Measurements from ENCODE around the gene TNS2. TPM values are rescaled to one million over a fixed set of nuclear protein-coding genes. Genes with fewer than 3 reads are reported as not detected.

Gene TNS2
- polyA plus RNA-seq, 1 of the 3 experiments (the other 2 are of a cell fraction): 50.0 TPM

- TF ChIP-seq SIN3A (IDR thresholded peaks at IDR 0.05; ENCODE audit: borderline replicate concordance, low read depth, low read length) (no peak), CHD2 (IDR thresholded peaks at IDR 0.05; ENCODE audit: low read length, partially characterized antibody) (no peak)
Measured at GRCh38 chr12:53054112-53054878, 4.4 kb downstream of the TNS2 start (continued).

GRCh38 chr12:53055471-53056266 lies 5.8 kb downstream of the TNS2 start:
- Histone ChIP-seq H3F3A (replicated peaks; ENCODE audit: insufficient read depth) (peaks cover 18% of the 10 kb centered on the region), H3K27ac (ENCODE audit: low read depth in 2 of 2, low read length in 1 of 2) (no peak overlapping the region), H3K9me2 (no peaks in the 10 kb centered on the region), H3K27me3 (ENCODE audit: insufficient read depth) (no peaks in the 10 kb centered on the region), H3K4me3 (ENCODE audit: low read depth in 2 of 2, low read length in 1 of 2) (no peak overlapping the region), H4K20me1 (ENCODE audit: insufficient read depth) (no peaks in the 10 kb centered on the region), H3K9ac (no peak overlapping the region), H3K36me3 (replicated peaks in 1 of 2; ENCODE audit: control insufficient read depth in 1 of 2, insufficient read depth in 2 of 2, low read length in 1 of 2) (peaks cover 19 to 27% of the 10 kb centered on the region in 2 experiments), H2AFZ (ENCODE audit: low read depth) (no peak overlapping the region), H3K4me2 (no peak overlapping the region), H3K79me2 (ENCODE audit: insufficient read depth) (peaks cover 11% of the 10 kb centered on the region), H3K9me3 (no peaks in the 10 kb centered on the region), H3K4me1 (ENCODE audit: control insufficient read depth in 1 of 2, insufficient read depth in 2 of 2, low read depth in 1 of 2, low read length in 1 of 2) (peaks cover 20 to 36% of the 10 kb centered on the region in 2 experiments; a peak in 3 of 4 replicates)
- CTCF ChIA-PET: interaction anchor here (0.9 to 14.5 kb wide), 7 partner anchors 8 to 142 kb away, joined by 3 to 385 read pairs (median 12); partner anchors contain the start of genes IGFBP6, SOAT2 and SPRYD3
- DNase-seq: no peak
- POLR2A ChIA-PET: interaction anchor here (2.1 kb wide), 1 partner anchor 24 kb away, joined by 9 read pairs; the partner anchor contains the start of gene SPRYD3
- no peak for TF ChIP-seq JUND (IDR thresholded peaks at IDR 0.05)
- TF ChIP-seq EP300 (IDR thresholded peaks at IDR 0.05; ENCODE audit: borderline replicate concordance in 1 of 2, low read depth in 1 of 2, low read length in 1 of 2): no peak
- no peak for TF ChIP-seq EZH2phosphoT487 (IDR thresholded peaks at IDR 0.05; ENCODE audit: borderline replicate concordance, low read depth)
- no peak for TF ChIP-seq GABPA (IDR thresholded peaks at IDR 0.05; ENCODE audit: low read depth)
- TF ChIP-seq, protein P1, sequence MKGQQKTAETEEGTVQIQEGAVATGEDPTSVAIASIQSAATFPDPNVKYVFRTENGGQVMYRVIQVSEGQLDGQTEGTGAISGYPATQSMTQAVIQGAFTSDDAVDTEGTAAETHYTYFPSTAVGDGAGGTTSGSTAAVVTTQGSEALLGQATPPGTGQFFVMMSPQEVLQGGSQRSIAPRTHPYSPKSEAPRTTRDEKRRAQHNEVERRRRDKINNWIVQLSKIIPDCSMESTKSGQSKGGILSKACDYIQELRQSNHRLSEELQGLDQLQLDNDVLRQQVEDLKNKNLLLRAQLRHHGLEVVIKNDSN (IDR thresholded peaks at IDR 0.05; ENCODE audit: borderline replicate concordance, low read depth): no peak
- no peak for TF ChIP-seq RFX5 (IDR thresholded peaks at IDR 0.05; ENCODE audit: low read length)
- TF ChIP-seq TCF12 (IDR thresholded peaks at IDR 0.05): no peak
- no peak for TF ChIP-seq FOXM1 (IDR thresholded peaks at IDR 0.05; ENCODE audit: low read depth)
- no peak for TF ChIP-seq FOXJ3 (CRISPR knock-in tag; IDR thresholded peaks at IDR 0.05)
- TF ChIP-seq SMC3 (IDR thresholded peaks at IDR 0.05; ENCODE audit: low read depth, low read length): no peak
- TF ChIP-seq TEAD4 (IDR thresholded peaks at IDR 0.05; ENCODE audit: borderline replicate concordance, insufficient read depth): no peak
- TF ChIP-seq NRF1 (IDR thresholded peaks at IDR 0.05; ENCODE audit: low read depth, low read length): no peak
- no peak for TF ChIP-seq SIN3A (IDR thresholded peaks at IDR 0.05; ENCODE audit: borderline replicate concordance, low read depth, low read length)
- no peak for TF ChIP-seq MXI1 (IDR thresholded peaks at IDR 0.05; ENCODE audit: low read depth, low read length)
- no peak for TF ChIP-seq NFIC (IDR thresholded peaks at IDR 0.05; ENCODE audit: borderline replicate concordance)
- TF ChIP-seq, protein P2, sequence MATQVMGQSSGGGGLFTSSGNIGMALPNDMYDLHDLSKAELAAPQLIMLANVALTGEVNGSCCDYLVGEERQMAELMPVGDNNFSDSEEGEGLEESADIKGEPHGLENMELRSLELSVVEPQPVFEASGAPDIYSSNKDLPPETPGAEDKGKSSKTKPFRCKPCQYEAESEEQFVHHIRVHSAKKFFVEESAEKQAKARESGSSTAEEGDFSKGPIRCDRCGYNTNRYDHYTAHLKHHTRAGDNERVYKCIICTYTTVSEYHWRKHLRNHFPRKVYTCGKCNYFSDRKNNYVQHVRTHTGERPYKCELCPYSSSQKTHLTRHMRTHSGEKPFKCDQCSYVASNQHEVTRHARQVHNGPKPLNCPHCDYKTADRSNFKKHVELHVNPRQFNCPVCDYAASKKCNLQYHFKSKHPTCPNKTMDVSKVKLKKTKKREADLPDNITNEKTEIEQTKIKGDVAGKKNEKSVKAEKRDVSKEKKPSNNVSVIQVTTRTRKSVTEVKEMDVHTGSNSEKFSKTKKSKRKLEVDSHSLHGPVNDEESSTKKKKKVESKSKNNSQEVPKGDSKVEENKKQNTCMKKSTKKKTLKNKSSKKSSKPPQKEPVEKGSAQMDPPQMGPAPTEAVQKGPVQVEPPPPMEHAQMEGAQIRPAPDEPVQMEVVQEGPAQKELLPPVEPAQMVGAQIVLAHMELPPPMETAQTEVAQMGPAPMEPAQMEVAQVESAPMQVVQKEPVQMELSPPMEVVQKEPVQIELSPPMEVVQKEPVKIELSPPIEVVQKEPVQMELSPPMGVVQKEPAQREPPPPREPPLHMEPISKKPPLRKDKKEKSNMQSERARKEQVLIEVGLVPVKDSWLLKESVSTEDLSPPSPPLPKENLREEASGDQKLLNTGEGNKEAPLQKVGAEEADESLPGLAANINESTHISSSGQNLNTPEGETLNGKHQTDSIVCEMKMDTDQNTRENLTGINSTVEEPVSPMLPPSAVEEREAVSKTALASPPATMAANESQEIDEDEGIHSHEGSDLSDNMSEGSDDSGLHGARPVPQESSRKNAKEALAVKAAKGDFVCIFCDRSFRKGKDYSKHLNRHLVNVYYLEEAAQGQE (IDR thresholded peaks at IDR 0.05; ENCODE audit: low read depth, low read length): no peak
- TF ChIP-seq, protein P3, sequence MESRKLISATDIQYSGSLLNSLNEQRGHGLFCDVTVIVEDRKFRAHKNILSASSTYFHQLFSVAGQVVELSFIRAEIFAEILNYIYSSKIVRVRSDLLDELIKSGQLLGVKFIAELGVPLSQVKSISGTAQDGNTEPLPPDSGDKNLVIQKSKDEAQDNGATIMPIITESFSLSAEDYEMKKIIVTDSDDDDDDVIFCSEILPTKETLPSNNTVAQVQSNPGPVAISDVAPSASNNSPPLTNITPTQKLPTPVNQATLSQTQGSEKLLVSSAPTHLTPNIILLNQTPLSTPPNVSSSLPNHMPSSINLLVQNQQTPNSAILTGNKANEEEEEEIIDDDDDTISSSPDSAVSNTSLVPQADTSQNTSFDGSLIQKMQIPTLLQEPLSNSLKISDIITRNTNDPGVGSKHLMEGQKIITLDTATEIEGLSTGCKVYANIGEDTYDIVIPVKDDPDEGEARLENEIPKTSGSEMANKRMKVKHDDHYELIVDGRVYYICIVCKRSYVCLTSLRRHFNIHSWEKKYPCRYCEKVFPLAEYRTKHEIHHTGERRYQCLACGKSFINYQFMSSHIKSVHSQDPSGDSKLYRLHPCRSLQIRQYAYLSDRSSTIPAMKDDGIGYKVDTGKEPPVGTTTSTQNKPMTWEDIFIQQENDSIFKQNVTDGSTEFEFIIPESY (IDR thresholded peaks at IDR 0.05; ENCODE audit: borderline replicate concordance, low read depth): no peak
- no peak for TF ChIP-seq POLR2AphosphoS5 (IDR thresholded peaks at IDR 0.05; ENCODE audit: low read depth, low read length)
- TF ChIP-seq CTCF (IDR thresholded peaks at IDR 0.05): no peak
- TF ChIP-seq MAX (IDR thresholded peaks at IDR 0.05; ENCODE audit: low read depth): no peak
- WGBS (ENCODE audit: low lambda C conversion rate): 83% methylated on average over 15 of the region's 15 CpGs

All from SK-N-SH (cell line).